Ishikawa (cell line): ENCODE results near the gene INTS13.
A peak's percentile ranks its signal among the peaks of the same experiment; 100 is the strongest.

Experiments used
- CEBPB ChIP-seq: IDR thresholded peaks from 2 replicates; pipeline ENCODE4 v1.6.1; 2012
- CREB1 ChIP-seq: IDR thresholded peaks from 2 replicates; pipeline ENCODE4 v1.6.1; 2012; ENCODE audit warnings: low read depth
- EGR1 ChIP-seq: IDR thresholded peaks from 2 replicates; pipeline ENCODE4 v1.6.1; 2012
- EP300 ChIP-seq: IDR thresholded peaks from 2 replicates; pipeline ENCODE4 v1.6.1; 2012; ENCODE audit warnings: borderline replicate concordance
- FOXM1 ChIP-seq: IDR thresholded peaks from 2 replicates; pipeline ENCODE4 v1.6.1; 2012; ENCODE audit warnings: low read depth, borderline replicate concordance
- MAX ChIP-seq: IDR thresholded peaks from 2 replicates; pipeline ENCODE4 v1.6.1; 2012
- NFIC ChIP-seq: IDR thresholded peaks from 2 replicates; pipeline ENCODE4 v1.6.1; 2012
- RAD21 ChIP-seq: IDR thresholded peaks from 2 replicates; pipeline ENCODE4 v1.6.1; 2012; ENCODE audit warnings: low read depth
- REST ChIP-seq: IDR thresholded peaks from 2 replicates; pipeline ENCODE4 v1.6.1; 2012; ENCODE audit warnings: low read depth, mild to moderate bottlenecking
- TAF1 ChIP-seq: IDR thresholded peaks from 2 replicates; pipeline ENCODE4 v1.6.1; 2012; ENCODE audit warnings: low read depth, mild to moderate bottlenecking
- TCF12 ChIP-seq: IDR thresholded peaks from 2 replicates; pipeline ENCODE4 v1.6.1; 2012; ENCODE audit warnings: low read depth
- TEAD4 ChIP-seq: IDR thresholded peaks from 2 replicates; pipeline ENCODE4 v1.6.1; 2012
- USF1 ChIP-seq: IDR thresholded peaks from 2 replicates; pipeline ENCODE4 v1.6.1; 2012
- YY1 ChIP-seq: IDR thresholded peaks from 2 replicates; pipeline ENCODE4 v1.6.1; 2012; ENCODE audit warnings: low read depth
- ZBTB7A ChIP-seq: IDR thresholded peaks from 2 replicates; pipeline ENCODE4 v1.6.1; 2012; ENCODE audit warnings: low read depth

INTS13 gene

GRCh38 chr12:26937443-26937862 lies 328 bp downstream of the INTS13 start:
- TF ChIP-seq RAD21: peak; percentile 1; the same call in 1 of the 2 replicates
- TF ChIP-seq CEBPB: no peak

GRCh38 chr12:26936559-26937442 lies 980 bp downstream of the INTS13 start:
- TF ChIP-seq TEAD4: no peak
- no peak for TF ChIP-seq RAD21
- TF ChIP-seq EP300: no peak
- TF ChIP-seq FOXM1: no peak
- TF ChIP-seq TCF12: no peak
- TF ChIP-seq MAX: no peak
- no peak for TF ChIP-seq NFIC
- no peak for TF ChIP-seq CEBPB
- no peak for TF ChIP-seq CREB1
- no peak for TF ChIP-seq TAF1
- TF ChIP-seq EGR1: no peak
- TF ChIP-seq ZBTB7A: no peak
- no peak for TF ChIP-seq USF1
- no peak for TF ChIP-seq REST

- TF ChIP-seq TAF1: no peak
- TF ChIP-seq EGR1: no peak
- no peak for TF ChIP-seq REST
- no peak for TF ChIP-seq TCF12
- TF ChIP-seq CEBPB: no peak
- no peak for TF ChIP-seq TEAD4
- TF ChIP-seq NFIC: no peak
- TF ChIP-seq EP300: no peak
- TF ChIP-seq CREB1: no peak
- no peak for TF ChIP-seq FOXM1
- no peak for TF ChIP-seq MAX
- no peak for TF ChIP-seq YY1
- no peak for TF ChIP-seq ZBTB7A
- TF ChIP-seq USF1: no peak
- no peak for TF ChIP-seq RAD21
These were observed 2.0 kb downstream of the INTS13 start for GRCh38 chr12:26935636-26936378.

- TF ChIP-seq ZBTB7A: no peak
- TF ChIP-seq NFIC: no peak
- no peak for TF ChIP-seq EGR1
- no peak for TF ChIP-seq REST
- TF ChIP-seq EP300: no peak
- no peak for TF ChIP-seq CREB1
- TF ChIP-seq RAD21: no peak
- no peak for TF ChIP-seq TEAD4
- no peak for TF ChIP-seq FOXM1
- no peak for TF ChIP-seq CEBPB
- no peak for TF ChIP-seq MAX
These were observed 8.2 kb downstream of the INTS13 start for GRCh38 chr12:26929590-26929989.
